Liver (tissue), 9 donors: ENCODE data around the gene FAM98B. TPM values are rescaled to one million over a fixed set of nuclear protein-coding genes. Genes with fewer than 3 reads are reported as not detected.

ENCODE experiments used
- DNase-seq: peaks from one replicate; pipeline ENCODE4 v3.0.0-alpha.2; 2017; ENCODE audit warnings: low spot score
- H3K27ac ChIP-seq, 2 donors: one replicate each; pipeline ENCODE4 v1.7.0; 2013; ENCODE audit warnings: inconsistent platforms in 2 of 2, low read length in 2 of 2, control low read depth in 1 of 2, low read depth in 1 of 2, mild to moderate bottlenecking in 1 of 2
- H3K27me3 ChIP-seq, 4 donors: one replicate each; pipeline versions ENCODE4 v1.6.1 to v1.7.0; 2013; ENCODE audit warnings: low read length in 3 of 4, inconsistent platforms in 1 of 4, mild to moderate bottlenecking in 1 of 4, moderate library complexity in 1 of 4; ENCODE audit not compliant: control insufficient read depth in 4 of 4, insufficient read depth in 4 of 4
- H3K36me3 ChIP-seq, 4 donors: one replicate each; pipeline versions ENCODE4 v1.6.1 to v1.7.0; 2013; ENCODE audit warnings: low read length in 3 of 4, mild to moderate bottlenecking in 3 of 4, low read depth in 1 of 4, moderate library complexity in 1 of 4; ENCODE audit not compliant: control insufficient read depth in 4 of 4, insufficient read depth in 3 of 4
- H3K4me1 ChIP-seq, 4 donors: one replicate each; pipeline versions ENCODE4 v1.6.1 to v1.7.0; 2013; ENCODE audit warnings: low read length in 3 of 4, mild to moderate bottlenecking in 3 of 4, moderate library complexity in 1 of 4; ENCODE audit not compliant: control insufficient read depth in 4 of 4, insufficient read depth in 4 of 4
- H3K4me3 ChIP-seq, 3 donors: one replicate each; pipeline versions ENCODE4 v1.6.1 to v1.7.0; 2013; ENCODE audit warnings: low read length in 3 of 3, control low read depth in 1 of 3, low read depth in 1 of 3, mild to moderate bottlenecking in 1 of 3
- H3K9ac ChIP-seq, 2 donors: one replicate each; pipeline ENCODE4 v1.7.0; 2013; ENCODE audit warnings: low read length in 2 of 2, mild to moderate bottlenecking in 2 of 2, moderate library complexity in 2 of 2, control low read depth in 1 of 2, low read depth in 1 of 2
- H3K9me3 ChIP-seq, 4 donors: one replicate each; pipeline versions ENCODE4 v1.6.1 to v1.7.0; 2013; ENCODE audit warnings: low read length in 3 of 4; ENCODE audit not compliant: control insufficient read depth in 4 of 4
- ATF3 ChIP-seq: IDR thresholded peaks from 2 replicates; pipeline ENCODE4 v1.6.1; 2016; ENCODE audit warnings: antibody characterized with exemption
- CTCF ChIP-seq: fragments of 150-350 bp; IDR thresholded peaks from 2 replicates; pipeline ENCODE4 v1.5.1; 2017; ENCODE audit warnings: improper control_type of control experiment, low read depth, low read length; ENCODE audit not compliant: missing input control
- EGR1 ChIP-seq, 2 donors: IDR thresholded peaks; 2 replicates each; pipeline ENCODE4 v1.6.1; 2016 to 2018; ENCODE audit warnings: antibody characterized with exemption in 2 of 2, low read depth in 2 of 2
- FOXA1 ChIP-seq: IDR thresholded peaks from 2 replicates; pipeline ENCODE4 v1.6.1; 2016; ENCODE audit warnings: antibody characterized with exemption
- FOXA2 ChIP-seq: IDR thresholded peaks from 2 replicates; pipeline ENCODE4 v1.6.1; 2016; ENCODE audit warnings: antibody characterized with exemption
- GABPA ChIP-seq, 2 donors: IDR thresholded peaks in 1 of 2; conservative IDR thresholded peaks in 1 of 2; 2 replicates each; pipeline ENCODE4 v1.6.1; 2016; ENCODE audit warnings: antibody characterized with exemption in 2 of 2, mild to moderate bottlenecking in 1 of 2, moderate library complexity in 1 of 2
- HNF4A ChIP-seq, 2 donors: conservative IDR thresholded peaks; 2 replicates each; pipeline ENCODE4 v1.6.1; 2016; ENCODE audit warnings: antibody characterized with exemption in 2 of 2, mild to moderate bottlenecking in 2 of 2
- HNF4G ChIP-seq: IDR thresholded peaks from 2 replicates; pipeline ENCODE4 v1.6.1; 2016; ENCODE audit warnings: antibody characterized with exemption
- JUND ChIP-seq, 2 donors: IDR thresholded peaks; 2 replicates each; pipeline ENCODE4 v1.6.1; 2016; ENCODE audit warnings: antibody characterized with exemption in 2 of 2
- MAX ChIP-seq: IDR thresholded peaks from 2 replicates; pipeline ENCODE4 v1.6.1; 2016; ENCODE audit warnings: antibody characterized with exemption
- NR2F2 ChIP-seq: IDR thresholded peaks from 2 replicates; pipeline ENCODE4 v1.6.1; 2016; ENCODE audit warnings: antibody characterized with exemption
- RAD21 ChIP-seq, 2 donors: IDR thresholded peaks; 2 replicates each; pipeline ENCODE4 v1.6.1; 2016; ENCODE audit warnings: antibody characterized with exemption in 2 of 2, mild to moderate bottlenecking in 2 of 2
- REST ChIP-seq: IDR thresholded peaks from 2 replicates; pipeline ENCODE4 v1.6.1; 2016; ENCODE audit warnings: antibody characterized with exemption, mild to moderate bottlenecking
- RXRA ChIP-seq, 2 donors: IDR thresholded peaks; 2 replicates each; pipeline ENCODE4 v1.6.1; 2017 to 2018; ENCODE audit warnings: antibody characterized with exemption in 2 of 2, mild to moderate bottlenecking in 1 of 2
- SP1 ChIP-seq: IDR thresholded peaks from 2 replicates; pipeline ENCODE4 v1.6.1; 2018; ENCODE audit warnings: antibody characterized with exemption, mild to moderate bottlenecking
- TAF1 ChIP-seq: conservative IDR thresholded peaks from 2 replicates; pipeline ENCODE4 v1.6.1; 2016; ENCODE audit warnings: antibody characterized with exemption, mild to moderate bottlenecking
- YY1 ChIP-seq: IDR thresholded peaks from 2 replicates; pipeline ENCODE4 v1.6.1; 2016; ENCODE audit warnings: antibody characterized with exemption, mild to moderate bottlenecking
- ZBTB33 ChIP-seq: IDR thresholded peaks from 2 replicates; pipeline ENCODE4 v1.6.1; 2016; ENCODE audit warnings: antibody characterized with exemption
- WGBS: extraction: QIAGEN DNeasy Blood & Tissue Kit; methylation state at CpG from one replicate; pipeline ENCODE4 v1.1.7; 2013; 5-methylcytosine and 5-hydroxymethylcytosine counted together
- polyA plus RNA-seq, 2 donors: library from polyadenylated mRNA; stranded (reverse) in 1 of 2; unstranded in 1 of 2; fragments of 200-250 nt in 1 of 2; fragments of >200 nt in 1 of 2; fragmentation: Nextera tagmentation in 1 of 2; extraction: Ambion mirVana in 1 of 2; gene quantifications; one replicate each; pipeline versions ENCODE4 v1.2.1 to v1.2.3, GENCODE V29; 2013 to 2015
- total RNA-seq, 2 donors: library from RNA; depleted of rRNA; stranded (reverse); fragments of >200 nt; gene quantifications; one replicate each; pipeline ENCODE4 v1.2.3, GENCODE V29; 2014
- donor health status: healthy.
- donor health status: healthy.
- donor health status: healthy.
- donor health status: healthy.
- donor health status: healthy.

The FAM98B gene
- total and polyA plus RNA-seq, 4 donors, result 1.5 to 12.2 (median 4.3) TPM

GRCh38 chr15:38531509-38531908 lies 77.6 kb downstream of the FAM98B start:
- Histone ChIP-seq H3K27ac (no peak overlapping the region), H3K36me3 (no peaks in the 10 kb centered on the region), H3K4me3 (no peak overlapping the region), H3K4me1 (no peaks in the 10 kb centered on the region), H3K27me3 (peaks cover 0 to 4% (median 0%) of the 10 kb centered on the region in 4 donors), H3K9me3 (no peaks in the 10 kb centered on the region), H3K9ac (no peak overlapping the region)
- DNase-seq, result no peak
- TF ChIP-seq GABPA (IDR thresholded peaks at IDR 0.05 in 1 of 2, conservative IDR thresholded peaks at IDR 0.05 in 1 of 2) (no peak), HNF4A (conservative IDR thresholded peaks at IDR 0.05) (no peak), CTCF (no peak), NR2F2 (no peak), REST (no peak), FOXA1 (no peak), YY1 (no peak), ZBTB33 (no peak), TAF1 (no peak), SP1 (no peak), HNF4G (no peak), MAX (no peak), JUND (IDR thresholded peaks at IDR 0.05) (no peak), FOXA2 (no peak), ATF3 (no peak), RAD21 (IDR thresholded peaks at IDR 0.05) (no peak), EGR1 (IDR thresholded peaks at IDR 0.05; ENCODE audit: low read depth in 2 of 2) (no peak), RXRA (IDR thresholded peaks at IDR 0.05) (no peak)
- WGBS, result 79% methylated on average over 4 of the region's 4 CpGs

- Histone ChIP-seq H3K36me3 (no peaks in the 10 kb centered on the region), H3K4me1 (no peaks in the 10 kb centered on the region), H3K27me3 (peaks cover 0 to 4% (median 0%) of the 10 kb centered on the region in 4 donors), H3K9ac (no peak overlapping the region), H3K27ac (no peak overlapping the region), H3K4me3 (no peak overlapping the region), H3K9me3 (no peaks in the 10 kb centered on the region)
- 82% methylated on average over 3 of the region's 3 CpGs for WGBS
- TF ChIP-seq HNF4G, result no peak
- no peak for TF ChIP-seq JUND (IDR thresholded peaks at IDR 0.05)
- no peak for TF ChIP-seq SP1
- no peak for TF ChIP-seq TAF1
- no peak for TF ChIP-seq EGR1 (IDR thresholded peaks at IDR 0.05; ENCODE audit: low read depth in 2 of 2)
- no peak for TF ChIP-seq GABPA (IDR thresholded peaks at IDR 0.05 in 1 of 2, conservative IDR thresholded peaks at IDR 0.05 in 1 of 2)
- no peak for TF ChIP-seq YY1
- DNase-seq, result no peak
Measured at GRCh38 chr15:38532728-38533127, 78.8 kb downstream of the FAM98B start.
